GM19463 (cell line): ENCODE measurements around the gene WNT5B.

Experiments used
- ATAC-seq: cut with Tn5 transposase; IDR thresholded peaks from one replicate; pipeline ENCODE4 v1.9.1; 2021; ENCODE audit warnings: mild to moderate bottlenecking, moderate library complexity; ENCODE audit not compliant: unreplicated experiment

The WNT5B gene

DNA sequence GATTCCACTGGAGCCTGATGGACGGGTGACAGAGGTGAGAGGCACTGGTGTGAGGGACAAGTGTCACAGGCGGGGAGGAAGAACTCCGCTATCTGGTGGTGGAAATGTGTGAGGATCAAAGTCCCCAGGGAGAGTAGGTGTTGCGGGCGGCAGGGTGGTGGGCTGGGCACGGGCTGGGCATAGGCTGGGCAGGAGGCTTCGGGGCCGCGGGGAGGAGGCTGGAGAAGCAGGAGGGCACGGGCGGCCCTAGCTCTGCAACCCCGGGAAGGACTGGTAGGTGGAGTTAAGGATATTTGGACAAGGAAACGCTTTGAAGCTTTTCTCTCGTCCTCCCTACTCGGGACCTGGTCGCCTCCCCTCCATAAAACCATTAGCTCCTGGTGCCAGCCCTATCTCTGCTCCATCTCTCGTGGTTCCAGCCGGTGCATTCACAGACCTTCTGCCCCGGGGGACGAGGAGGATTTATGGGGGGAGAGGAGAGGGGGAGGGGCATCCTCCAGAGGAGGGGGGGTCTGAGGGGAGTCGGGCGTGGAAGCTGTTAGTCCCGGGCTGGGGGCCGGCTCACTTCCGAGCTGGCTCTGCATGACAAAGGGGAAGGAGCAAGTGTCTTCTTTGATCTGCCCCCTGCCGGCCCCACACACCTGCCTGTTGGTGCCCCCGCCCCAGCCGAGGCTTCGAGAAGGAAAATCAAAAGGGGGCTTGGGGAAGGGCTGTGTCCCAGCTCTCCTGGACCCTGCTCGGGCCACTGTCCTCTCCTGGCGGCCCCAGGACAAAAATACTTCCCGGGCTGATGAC is 504 bp downstream of the WNT5B start:
- ATAC-seq = no peak

DNA sequence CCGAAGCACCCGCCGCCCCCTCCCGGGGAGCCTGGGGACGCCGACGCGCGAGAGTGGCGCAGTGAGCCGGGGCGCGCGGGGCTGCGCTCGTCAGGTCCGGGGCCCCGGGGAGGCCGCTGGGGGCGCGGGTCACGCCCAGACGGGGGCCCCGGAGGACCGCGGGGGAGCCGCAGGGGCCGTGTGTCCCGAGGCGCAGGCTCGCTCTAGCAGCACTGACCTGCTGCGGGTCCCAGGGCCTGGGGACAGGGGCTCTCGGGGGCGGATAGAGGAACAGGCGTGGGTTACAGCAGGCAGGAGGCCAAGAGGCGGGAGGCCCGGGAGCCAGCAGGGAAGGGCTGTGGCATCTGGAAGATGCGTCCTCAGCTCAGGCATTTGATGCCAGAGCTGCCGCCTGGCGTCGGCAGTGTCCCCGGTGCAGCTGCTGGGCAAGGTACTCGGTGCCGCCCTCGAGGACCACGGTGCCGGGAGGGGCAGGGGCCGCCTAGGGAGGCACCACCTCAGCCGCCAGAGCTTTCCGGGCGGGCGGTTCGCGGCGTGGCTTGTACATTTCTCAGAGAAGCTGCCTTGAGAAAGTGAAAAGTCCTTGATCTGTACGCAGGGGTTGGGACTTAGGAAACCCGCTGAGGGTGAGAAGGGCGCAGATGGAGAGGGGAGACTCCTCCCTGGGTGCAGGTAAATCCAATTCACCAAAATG is 1.2 kb downstream of the WNT5B start:
- no peak for ATAC-seq

DNA sequence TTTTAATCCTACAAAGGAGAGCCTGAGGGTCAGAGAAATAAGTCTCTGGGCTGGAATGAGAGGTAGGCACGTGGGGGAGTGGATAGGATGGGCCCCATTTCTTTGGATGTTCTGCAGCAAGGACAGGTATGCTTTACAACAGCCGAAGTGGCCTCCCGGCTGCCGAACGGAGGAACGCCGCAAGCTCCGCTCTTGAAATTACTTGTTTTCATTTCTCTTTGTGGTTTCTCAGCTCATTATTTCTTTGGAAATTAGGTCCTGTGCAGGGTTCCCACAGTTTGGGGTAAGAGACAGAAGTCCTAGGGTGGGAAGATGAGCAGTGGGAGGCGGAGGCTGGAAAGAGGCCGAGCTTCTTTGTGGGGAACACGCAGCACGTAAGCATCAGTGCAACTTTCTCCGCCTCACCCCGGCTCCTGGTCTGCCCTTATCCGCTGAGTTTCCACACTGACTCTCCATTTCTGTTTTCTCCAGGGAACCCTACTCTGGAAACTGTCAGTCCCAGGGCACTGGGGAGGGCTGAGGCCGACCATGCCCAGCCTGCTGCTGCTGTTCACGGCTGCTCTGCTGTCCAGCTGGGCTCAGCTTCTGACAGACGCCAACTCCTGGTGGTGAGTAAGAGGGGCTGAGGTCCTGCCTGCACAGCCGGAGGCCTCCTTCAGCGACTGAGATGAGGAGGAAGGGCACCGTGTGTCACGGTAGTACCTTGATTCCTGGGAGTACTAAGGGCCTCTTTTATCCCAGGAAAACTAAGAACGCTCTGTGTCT is 2.0 kb downstream of the WNT5B start:
- no peak for ATAC-seq

DNA sequence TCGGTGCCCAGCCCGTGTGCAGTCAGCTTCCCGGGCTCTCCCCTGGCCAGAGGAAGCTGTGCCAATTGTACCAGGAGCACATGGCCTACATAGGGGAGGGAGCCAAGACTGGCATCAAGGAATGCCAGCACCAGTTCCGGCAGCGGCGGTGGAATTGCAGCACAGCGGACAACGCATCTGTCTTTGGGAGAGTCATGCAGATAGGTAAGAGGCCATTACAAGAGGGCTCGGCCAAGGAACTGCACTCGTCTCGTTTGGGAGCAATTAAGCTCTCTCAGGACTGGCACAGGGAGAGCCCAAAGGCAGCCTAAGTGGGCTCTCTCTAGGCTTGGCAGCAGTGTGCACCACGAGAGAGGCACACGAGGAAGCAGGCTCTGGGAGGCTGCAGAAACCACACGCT is 3.7 kb downstream of the WNT5B start:
- ATAC-seq = no peak

DNA sequence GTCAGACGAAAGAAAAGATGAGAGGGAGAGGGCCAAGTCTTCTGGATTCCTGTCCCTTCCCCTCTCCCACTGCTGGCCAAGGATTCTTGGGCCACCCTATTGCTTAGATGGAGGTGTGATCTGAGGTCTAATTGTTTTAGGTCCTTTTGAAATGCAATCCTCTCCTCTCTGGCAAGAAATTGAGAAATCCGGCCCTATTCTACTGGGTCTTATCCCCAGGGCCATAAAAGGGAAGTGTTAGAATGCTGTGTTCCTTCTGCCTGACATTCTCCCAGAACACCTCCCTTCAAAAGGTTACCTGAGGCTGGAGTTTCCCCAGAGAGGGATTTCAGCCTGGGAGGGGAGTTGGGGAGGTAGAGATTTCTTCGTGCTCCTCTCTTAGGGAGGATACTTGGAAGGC is 4.4 kb downstream of the WNT5B start:
- no peak for ATAC-seq

DNA sequence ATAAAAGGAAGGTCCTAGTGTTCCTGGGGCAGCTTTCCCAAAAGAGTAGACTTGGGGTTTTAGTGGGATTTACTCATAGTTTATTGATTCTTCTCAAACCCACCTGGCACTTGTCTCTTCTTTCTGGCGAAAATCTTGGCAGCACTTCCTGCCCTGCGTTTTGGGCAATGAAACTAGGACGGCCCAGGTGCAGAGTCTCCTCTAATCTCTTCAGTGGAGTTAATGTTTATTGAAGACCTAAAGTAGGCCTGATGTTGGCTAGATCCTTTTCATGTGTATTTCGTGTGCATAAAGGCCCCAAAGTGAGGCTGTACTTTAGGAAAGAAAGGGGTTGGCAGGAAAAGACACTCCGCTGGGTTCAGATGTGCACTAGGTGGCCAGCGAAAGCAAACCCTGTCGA is 5.1 kb downstream of the WNT5B start:
- ATAC-seq = no peak

DNA sequence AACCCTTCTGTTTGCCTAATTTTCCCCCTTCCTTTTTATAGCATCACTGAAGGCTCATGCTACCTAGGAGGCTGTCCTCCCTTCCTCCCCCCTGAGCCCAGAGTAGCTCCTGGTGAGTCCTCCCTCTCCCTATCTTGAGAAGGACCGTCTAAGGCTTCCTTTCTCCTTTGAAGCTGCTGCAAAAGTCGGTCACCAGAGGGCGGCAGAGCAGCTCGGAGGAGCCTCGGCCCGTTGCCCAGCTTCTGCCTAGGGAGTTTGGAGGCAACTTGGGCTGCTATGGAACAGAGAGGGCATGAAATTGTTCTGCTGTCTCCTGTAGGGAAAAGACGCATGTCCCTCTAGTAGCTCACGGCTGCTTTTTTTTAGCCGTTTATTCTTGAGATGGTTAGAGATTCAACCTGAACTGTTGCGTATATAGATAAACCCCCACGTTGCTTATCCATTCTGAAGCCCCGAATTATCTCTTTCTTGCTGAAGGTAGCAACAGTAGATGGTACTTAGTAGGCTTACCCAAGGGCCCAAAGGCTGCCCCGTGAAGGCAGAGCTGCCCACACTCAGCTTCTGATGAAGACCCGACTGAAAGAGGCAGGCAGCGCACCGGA is 5.7 kb downstream of the WNT5B start:
- no peak for ATAC-seq

DNA sequence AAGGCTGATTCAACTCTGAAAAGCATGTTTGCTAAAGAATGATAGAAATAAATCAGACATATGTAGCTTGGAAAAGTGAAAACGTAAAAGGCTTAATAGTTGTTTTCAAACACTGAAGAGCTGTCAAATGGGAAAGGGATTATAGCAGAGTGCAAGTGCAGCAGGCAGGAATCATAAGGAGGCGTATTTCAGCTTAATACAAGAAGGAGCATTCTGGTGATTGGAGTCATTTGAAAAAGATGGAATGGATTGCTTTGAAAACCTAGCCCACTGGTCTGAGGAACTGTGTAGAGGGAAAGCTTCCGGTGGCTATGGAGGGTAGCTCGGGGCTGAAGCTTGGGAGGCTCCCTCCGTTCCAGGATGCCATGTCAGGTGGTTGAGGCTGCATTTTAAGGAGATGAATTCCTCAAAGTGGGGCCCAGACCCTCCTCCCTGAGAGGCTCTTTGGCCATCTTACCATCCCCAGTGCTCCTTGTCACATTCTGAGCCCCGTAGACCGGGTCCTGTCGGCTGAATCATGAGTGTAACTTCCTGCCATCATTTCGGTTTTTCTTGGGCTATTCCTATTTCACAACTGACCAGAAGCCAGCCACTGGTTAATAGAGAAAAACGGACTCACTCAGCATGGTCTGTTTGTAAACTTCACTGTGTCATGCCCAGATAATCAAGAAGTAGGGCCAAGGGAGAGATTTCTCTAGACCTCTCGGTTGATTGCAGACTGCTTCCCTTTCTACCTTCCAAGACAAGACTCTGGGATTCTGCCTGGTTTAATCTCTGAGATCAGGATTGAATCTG is 6.5 kb downstream of the WNT5B start:
- no peak for ATAC-seq

DNA sequence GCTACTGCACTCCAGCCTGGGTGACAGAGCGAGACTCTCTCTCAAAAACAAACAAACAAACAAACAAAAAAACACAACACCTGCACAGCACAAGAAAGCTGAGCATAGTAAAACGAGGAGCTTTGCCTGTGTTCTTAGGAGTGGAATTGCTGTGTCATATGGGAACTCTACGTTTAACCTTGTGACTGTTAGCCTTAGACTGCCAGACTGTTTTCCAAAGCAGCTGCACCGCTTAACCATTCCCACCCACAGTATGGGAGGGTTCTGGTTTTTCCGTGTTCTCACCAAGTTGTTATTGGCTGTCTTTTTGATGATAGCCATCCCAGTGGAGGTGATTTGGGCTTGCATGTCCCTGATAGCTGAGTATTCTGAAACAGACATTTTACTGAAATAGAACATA is 9.2 kb downstream of the WNT5B start:
- no peak for ATAC-seq

DNA sequence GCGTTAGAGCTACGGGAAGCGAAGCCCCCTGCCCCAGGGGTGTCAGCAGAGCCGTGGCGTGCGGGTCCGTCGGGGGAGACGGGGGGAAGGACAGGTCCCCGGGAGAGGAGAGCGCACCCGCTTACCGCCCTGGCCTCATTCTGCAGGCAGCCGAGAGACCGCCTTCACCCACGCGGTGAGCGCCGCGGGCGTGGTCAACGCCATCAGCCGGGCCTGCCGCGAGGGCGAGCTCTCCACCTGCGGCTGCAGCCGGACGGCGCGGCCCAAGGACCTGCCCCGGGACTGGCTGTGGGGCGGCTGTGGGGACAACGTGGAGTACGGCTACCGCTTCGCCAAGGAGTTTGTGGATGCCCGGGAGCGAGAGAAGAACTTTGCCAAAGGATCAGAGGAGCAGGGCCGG is 10.5 kb downstream of the WNT5B start:
- no peak for ATAC-seq

DNA sequence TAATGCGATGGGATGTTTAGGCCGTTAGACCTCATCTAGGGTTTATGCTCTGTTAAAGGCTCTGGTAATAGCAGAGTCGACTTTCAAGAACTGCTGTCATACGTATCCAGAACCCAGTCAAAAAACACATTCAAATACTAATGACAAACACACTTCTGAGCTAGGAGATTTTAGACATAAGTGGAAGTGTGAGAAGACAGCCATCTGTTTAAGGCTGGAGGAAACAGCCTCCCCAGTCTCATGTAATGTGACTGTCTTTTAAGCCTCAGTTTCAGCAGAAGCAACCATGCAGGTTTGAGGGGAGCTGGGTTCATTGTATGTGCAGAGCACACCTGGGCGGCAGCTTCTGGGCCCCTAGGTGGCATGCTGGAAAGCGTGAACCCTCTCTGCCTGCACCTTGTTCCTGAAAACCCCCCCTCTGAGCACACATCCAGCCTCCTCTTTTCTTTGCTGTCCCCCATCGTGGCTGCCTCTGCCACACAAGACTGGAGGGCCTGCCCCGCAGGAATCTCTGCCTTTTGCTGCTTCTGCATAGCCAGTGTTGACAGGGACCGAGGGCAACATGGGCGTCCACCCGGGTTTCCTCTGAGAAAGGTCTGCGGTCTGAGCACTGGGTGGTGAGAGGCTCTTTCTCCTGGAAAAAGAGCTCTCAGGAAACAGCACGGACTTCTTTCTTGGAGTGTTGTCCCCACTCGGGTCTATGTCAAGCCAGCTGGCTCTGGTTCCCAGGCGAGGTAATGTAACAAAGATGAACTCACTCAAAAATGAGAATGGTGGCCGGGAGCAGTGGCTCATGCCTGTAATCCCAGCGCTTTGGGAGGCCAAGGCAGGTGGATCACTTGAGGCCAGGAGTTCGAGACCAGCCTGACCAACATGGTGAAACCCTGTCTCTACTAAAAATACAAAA is 11.6 kb downstream of the WNT5B start:
- ATAC-seq = no peak

DNA sequence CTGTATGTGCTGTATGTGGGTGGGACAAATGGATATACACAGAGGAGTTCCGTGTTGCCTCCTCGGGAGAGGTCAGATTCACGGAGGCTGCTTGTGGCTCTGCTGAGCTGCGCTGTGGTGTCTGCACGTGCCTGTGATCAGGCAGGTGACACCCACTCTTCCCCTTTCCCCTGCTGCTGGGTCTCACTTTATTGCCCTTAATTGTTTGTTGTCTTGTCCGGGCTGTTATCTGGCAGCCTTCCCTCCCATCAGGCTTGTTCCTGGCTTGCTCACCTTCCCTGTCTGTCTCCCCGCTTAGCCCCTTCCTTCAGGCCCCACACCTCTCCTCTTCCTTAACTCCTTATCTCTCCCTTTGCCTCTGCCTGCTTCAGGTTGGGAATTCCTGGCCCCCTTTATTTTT is 13.5 kb downstream of the WNT5B start:
- ATAC-seq = no peak

DNA sequence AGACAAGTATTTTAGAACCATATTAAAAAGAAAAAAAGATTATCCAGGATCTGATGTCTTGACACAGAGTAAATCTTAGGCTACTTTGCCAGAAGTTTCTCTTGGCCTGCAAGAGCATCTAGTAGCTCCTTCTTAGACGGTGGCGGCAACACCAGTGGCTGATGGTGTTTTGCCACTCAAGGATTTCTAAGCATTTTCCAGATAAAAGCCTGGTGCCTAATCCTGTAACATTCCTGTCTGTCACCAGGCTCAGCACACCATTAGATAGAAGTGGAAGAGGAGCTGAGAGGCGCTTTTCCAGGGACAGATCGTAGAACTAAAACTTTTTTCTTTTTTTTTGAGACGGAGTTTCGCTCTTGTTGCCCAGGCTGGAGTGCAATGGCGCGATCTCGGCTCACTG is 14.0 kb downstream of the WNT5B start:
- ATAC-seq = no peak

DNA sequence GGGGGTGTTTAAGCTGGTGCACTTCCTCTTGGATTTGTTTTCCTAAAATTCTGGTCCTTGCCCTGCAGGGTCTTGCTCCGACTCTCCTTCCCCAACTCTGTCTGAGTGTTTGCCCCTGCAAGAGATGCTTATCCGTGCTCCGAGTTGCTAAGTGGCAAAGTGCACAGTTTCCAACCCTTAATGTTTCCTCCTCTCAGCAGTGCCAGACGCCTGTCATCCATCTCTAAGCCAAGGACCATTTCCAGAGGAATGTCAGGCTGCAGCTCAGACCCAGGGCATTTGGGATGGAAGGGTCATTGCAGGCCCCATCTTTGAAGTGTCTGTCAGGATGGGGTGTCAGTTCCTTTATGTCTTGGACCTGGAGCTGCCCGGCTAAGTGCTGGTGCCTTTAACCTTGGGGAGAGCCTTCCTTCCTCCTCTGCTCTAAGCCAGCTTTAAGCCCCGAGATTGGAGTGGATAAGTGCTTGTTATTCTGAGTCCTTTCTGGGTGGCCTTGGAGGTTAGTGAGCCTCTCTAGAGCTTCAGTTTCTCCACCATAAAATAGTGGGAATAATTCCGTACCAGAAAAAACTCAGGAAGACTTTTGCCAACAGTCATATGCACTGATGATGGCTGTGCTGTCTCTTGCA is 15.0 kb downstream of the WNT5B start:
- no peak for ATAC-seq

DNA sequence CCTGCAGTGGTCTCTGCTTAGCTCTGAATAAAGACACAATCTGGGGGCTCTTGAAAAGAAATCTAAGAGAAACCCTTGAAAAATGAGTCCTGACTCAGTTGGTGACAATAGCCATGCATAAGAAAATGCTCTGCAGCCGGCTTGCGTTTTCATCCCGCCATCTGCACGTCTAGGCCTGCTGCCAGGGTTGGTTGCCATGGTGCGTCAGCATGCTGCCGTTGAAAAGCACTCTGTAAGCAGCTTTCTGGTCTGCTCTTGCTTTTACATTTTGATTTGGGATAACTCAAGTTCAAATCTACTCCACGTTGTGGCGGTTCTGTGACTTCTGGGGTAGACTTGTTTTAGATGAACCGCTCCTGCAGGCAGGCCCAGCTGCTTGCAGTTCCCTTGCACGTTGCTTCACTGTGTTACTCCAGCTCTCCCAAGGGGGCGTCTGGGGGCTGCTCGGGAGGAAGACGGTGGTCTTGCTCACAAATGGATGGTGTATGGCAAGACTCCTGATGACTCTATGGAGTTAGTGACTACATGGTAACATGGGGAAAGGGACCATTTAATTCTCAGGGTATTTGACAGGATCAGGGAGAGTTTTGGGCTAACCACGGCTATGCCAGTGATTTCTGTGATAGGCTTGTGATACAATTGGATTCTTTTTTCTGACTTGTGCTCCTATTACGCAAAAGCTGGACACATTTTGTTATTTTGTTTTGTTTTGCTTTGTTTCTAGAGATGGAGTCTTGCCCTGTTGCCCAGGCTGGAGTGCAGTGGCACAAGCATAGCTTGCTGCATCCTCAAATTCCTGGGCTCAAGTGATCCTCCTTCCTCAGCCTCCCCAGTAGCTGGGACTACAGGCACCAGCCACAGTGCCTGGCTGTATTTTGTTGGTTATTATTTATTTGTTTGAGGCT is 15.8 kb downstream of the WNT5B start:
- ATAC-seq = no peak

DNA sequence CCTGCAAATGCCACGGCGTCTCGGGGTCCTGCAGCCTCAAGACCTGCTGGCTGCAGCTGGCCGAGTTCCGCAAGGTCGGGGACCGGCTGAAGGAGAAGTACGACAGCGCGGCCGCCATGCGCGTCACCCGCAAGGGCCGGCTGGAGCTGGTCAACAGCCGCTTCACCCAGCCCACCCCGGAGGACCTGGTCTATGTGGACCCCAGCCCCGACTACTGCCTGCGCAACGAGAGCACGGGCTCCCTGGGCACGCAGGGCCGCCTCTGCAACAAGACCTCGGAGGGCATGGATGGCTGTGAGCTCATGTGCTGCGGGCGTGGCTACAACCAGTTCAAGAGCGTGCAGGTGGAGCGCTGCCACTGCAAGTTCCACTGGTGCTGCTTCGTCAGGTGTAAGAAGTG is 16.8 kb downstream of the WNT5B start:
- ATAC-seq = no peak

DNA sequence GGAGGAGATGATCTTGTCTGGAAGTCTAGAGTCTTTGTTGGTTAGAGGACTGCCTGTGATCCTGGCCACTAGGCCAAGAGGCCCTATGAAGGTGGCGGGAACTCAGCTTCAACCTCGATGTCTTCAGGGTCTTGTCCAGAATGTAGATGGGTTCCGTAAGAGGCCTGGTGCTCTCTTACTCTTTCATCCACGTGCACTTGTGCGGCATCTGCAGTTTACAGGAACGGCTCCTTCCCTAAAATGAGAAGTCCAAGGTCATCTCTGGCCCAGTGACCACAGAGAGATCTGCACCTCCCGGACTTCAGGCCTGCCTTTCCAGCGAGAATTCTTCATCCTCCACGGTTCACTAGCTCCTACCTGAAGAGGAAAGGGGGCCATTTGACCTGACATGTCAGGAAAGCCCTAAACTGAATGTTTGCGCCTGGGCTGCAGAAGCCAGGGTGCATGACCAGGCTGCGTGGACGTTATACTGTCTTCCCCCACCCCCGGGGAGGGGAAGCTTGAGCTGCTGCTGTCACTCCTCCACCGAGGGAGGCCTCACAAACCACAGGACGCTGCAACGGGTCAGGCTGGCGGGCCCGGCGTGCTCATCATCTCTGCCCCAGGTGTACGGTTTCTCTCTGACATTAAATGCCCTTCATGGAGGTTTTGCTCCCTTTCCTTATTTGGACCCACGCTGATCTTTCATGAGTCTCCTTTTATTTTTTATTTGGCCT is 17.7 kb downstream of the WNT5B start:
- ATAC-seq = no peak

DNA sequence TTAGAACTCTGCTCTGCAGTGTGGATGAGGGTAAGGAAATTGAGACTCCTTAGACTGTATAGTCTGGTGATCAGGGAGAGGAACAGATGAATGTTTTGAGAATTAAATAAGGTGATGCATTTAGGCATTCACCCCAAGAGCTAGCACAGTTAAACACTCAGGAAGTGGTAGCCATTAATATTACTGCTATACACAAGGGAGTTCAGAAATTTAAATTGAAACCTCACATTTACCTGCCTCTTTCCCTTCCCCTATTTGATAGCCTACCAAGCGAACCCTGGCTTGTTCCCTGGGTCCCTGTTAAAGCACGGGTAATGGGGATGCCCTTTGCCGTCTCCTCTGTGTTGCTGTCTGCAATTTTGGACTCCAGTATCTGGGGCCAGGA is 18.2 kb downstream of the WNT5B start:
- ATAC-seq = no peak
